Measurements from ENCODE around the gene KCNMB1.

DNA sequence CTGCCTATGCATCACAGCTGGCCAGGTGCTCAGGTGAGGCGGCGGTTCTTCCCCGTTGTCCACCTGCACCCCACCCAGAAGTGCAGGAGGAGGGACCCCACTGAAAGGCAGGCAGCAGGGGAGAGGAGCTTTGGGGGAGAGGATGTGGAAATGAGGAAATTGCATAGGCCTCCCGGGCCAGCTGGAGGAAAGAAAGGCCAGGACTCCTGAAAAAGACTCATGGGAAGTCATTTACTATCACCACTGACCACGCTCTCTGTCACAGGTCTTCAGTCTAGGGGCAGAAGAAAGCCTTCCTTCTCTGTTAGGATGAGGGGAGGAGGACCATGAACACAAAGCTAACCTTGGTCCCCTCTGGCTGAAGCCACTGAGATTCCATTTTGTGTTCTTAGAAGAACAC, 28.1 kb downstream of the KCNMB1 start:
- TF ChIP-seq, protein P1, sequence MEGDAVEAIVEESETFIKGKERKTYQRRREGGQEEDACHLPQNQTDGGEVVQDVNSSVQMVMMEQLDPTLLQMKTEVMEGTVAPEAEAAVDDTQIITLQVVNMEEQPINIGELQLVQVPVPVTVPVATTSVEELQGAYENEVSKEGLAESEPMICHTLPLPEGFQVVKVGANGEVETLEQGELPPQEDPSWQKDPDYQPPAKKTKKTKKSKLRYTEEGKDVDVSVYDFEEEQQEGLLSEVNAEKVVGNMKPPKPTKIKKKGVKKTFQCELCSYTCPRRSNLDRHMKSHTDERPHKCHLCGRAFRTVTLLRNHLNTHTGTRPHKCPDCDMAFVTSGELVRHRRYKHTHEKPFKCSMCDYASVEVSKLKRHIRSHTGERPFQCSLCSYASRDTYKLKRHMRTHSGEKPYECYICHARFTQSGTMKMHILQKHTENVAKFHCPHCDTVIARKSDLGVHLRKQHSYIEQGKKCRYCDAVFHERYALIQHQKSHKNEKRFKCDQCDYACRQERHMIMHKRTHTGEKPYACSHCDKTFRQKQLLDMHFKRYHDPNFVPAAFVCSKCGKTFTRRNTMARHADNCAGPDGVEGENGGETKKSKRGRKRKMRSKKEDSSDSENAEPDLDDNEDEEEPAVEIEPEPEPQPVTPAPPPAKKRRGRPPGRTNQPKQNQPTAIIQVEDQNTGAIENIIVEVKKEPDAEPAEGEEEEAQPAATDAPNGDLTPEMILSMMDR (conservative IDR thresholded peaks at IDR 0.05; ENCODE audit: low read length): no peak
- TF ChIP-seq EZH2phosphoT487 (IDR thresholded peaks at IDR 0.05; ENCODE audit: borderline replicate concordance): no peak

Data from Loucy (cell line).